KG1 (cell line): ENCODE measurements around the gene GAGE12H.
"Not testable (repeated sequence)": the region's sequence is repeated elsewhere in the genome, so short reads cannot be mapped to it uniquely, and the experiment has no call there.

Source experiments
- DNase-seq: peaks from one replicate; lab custom pipeline; 2025; lab: John Stamatoyannopoulos, UW

The GAGE12H gene

GRCh38 chrX:49579649-49580048 is at the start of gene GAGE12H:
GAGE12H (plus strand) TSS chrX:49579949; CDS start chrX:49581104, 1,155 bp downstream.
- not testable (repeated sequence) for DNase-seq

- DNase-seq: not testable (repeated sequence)
Measured at GRCh38 chrX:49531877-49532276, 47.9 kb upstream of the GAGE12H start, which contains the start of gene GAGE12C. GAGE12C (plus strand) TSS chrX:49532177; CDS start chrX:49533332, 1,155 bp downstream.

- not testable (repeated sequence) for DNase-seq
Measured at GRCh38 chrX:49541433-49541832, 38.3 kb upstream of the GAGE12H start, which contains the start of gene GAGE12D. GAGE12D (plus strand) TSS chrX:49541733; CDS start chrX:49542888, 1,155 bp downstream.

GRCh38 chrX:49550989-49551388 is 28.8 kb upstream of the GAGE12H start, which contains the start of gene GAGE12E:
GAGE12E (plus strand) TSS chrX:49551289; CDS start chrX:49552444, 1,155 bp downstream.
- not testable (repeated sequence) for DNase-seq

- DNase-seq: not testable (repeated sequence)
Measured at GRCh38 chrX:49560542-49560941, 19.2 kb upstream of the GAGE12H start, which contains the start of gene GAGE12F. GAGE12F (plus strand) TSS chrX:49560842; CDS start chrX:49561997, 1,155 bp downstream.

- DNase-seq: not testable (repeated sequence)
Measured at GRCh38 chrX:49568728-49569127, 11.0 kb upstream of the GAGE12H start.

GRCh38 chrX:49569152-49569551 is 10.6 kb upstream of the GAGE12H start:
- not testable (repeated sequence) for DNase-seq

GRCh38 chrX:49570100-49570499 is 9.6 kb upstream of the GAGE12H start, which contains the start of gene GAGE12G:
GAGE12G (plus strand) TSS chrX:49570400; CDS start chrX:49571555, 1,155 bp downstream.
- not testable (repeated sequence) for DNase-seq

- DNase-seq: not testable (repeated sequence)
Measured at GRCh38 chrX:49589196-49589595, 9.4 kb downstream of the GAGE12H start, which contains the start of gene GAGE2A. GAGE2A (plus strand) TSS chrX:49589496; CDS start chrX:49590651, 1,155 bp downstream.

- DNase-seq: not testable (repeated sequence)
Measured at GRCh38 chrX:49589769-49590478, 10.2 kb downstream of the GAGE12H start.

GRCh38 chrX:49590488-49590887 is 10.7 kb downstream of the GAGE12H start:
- DNase-seq: not testable (repeated sequence)

GRCh38 chrX:49598720-49599119 is 19.0 kb downstream of the GAGE12H start, which contains the start of gene GAGE1:
GAGE1 (plus strand) TSS chrX:49599020; CDS start chrX:49600175, 1,155 bp downstream.
- DNase-seq: not testable (repeated sequence)

- no peak for DNase-seq
Measured at GRCh38 chrX:49610718-49611310, 31.1 kb downstream of the GAGE12H start.

GRCh38 chrX:49618574-49618973 is 38.8 kb downstream of the GAGE12H start:
- DNase-seq: no peak

GRCh38 chrX:49627086-49627777 is 47.5 kb downstream of the GAGE12H start:
- no peak for DNase-seq
